NK-92 (cell line): Measurements from ENCODE around the gene ABCC11.

Source experiments
- DNase-seq: peaks from one replicate; lab custom pipeline; 2025; ENCODE audit not compliant: unreplicated experiment; lab: John Stamatoyannopoulos, UW

Gene ABCC11

DNA sequence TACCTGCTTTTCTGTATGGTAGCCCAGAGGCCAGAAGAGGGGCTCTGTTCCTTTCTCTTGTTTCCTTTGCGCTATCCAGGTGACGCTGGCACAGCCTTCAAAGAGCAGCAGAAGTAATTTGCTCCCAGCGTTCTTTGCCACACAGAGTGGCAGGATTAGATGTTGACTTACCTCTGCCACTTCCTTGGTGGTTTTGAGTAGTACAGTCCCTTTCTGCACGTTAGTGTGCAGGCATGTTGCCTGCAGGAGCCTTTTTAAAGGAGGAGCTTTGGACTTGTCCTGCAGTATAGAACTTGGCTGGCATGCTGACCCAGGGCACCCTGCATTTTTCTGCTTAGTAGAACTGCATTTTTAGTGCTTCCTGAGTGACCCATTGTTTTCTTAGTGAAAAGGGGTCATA is at the start of gene ABCC11:
Gene ABCC11, minus strand, starts transcription at position 229 of the 400 bp plus-strand sequence. CDS start 15,618 bp downstream, outside the sequence.
- DNase-seq: no peak

DNA sequence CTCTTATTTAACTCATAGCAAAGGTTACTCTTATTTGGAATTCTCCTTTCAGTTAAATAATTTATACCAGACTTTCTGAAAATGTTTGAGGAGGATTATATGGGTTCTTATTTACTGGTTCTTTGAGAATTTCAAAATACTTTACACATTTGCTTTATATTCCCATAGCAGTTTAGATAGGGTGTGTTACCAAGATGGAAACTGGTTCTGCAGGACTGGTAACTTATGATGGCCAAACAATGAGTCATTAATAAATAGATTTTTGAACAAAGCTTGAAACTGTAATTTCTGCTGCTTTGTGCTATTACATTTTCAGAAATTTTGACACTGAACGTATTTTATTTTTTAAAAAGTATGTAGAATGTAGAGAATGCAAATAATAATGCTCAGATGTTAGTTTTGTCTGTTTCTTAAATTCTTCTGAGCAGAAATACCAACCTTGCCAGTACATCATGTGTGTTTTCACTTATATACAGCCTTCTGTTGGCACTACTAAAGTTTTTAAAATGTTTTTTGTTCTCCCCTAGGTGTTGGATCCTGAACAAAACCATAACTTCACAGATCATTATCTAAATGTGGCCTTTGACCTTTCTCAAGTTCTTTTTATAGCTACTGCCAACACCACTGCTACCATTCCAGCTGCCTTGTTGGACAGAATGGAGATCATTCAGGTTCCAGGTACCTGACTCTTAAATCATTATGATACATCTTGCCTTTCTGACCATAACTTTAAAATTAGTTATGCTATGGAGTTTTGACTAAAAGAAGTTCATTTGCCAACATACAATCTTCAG is 48.3 kb upstream of the ABCC11 start:
- DNase-seq: no peak

DNA sequence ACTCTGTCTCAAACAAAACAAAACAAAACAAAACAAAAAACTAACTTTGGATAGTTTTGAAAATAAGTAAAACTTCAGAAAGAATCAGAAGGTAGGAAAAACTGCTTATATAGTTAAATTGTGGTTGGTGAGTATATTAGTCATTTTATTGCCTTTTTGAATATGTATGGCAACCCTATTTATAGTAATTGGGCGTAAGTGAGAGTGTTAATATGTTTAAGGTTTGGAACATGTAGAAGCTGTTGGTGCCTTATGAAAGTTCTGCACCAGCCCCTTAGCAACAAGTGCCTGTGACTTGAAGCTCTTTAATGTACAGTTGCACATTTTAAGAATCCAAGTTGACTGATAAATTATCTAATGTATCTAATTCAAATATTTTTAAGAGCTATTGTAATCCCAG is 47.4 kb upstream of the ABCC11 start:
- no peak for DNase-seq

- no peak for DNase-seq
These were observed 45.1 kb upstream of the ABCC11 start for GRCh38 chr16:48292452-48292851.

GRCh38 chr16:48291754-48292153 is 44.4 kb upstream of the ABCC11 start:
- DNase-seq: no peak

DNA sequence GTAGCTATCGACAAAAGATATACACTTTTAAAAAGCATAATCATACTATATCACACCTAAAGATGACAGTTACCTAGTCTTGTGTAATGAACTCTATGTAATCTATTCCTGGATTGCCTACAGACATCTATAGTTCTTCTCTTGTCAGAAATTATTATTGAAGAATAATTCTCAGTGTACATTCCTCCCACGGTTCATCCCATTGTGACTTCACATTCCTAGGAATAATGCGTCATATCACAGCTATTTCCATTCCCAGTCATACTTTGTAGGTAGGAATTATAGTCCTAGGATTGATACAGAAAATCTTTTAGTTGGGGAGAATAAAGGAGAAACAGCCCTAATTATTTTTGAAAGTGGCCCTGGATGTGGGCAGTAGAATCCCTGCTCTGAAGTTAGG is 44.0 kb upstream of the ABCC11 start:
- no peak for DNase-seq

DNA sequence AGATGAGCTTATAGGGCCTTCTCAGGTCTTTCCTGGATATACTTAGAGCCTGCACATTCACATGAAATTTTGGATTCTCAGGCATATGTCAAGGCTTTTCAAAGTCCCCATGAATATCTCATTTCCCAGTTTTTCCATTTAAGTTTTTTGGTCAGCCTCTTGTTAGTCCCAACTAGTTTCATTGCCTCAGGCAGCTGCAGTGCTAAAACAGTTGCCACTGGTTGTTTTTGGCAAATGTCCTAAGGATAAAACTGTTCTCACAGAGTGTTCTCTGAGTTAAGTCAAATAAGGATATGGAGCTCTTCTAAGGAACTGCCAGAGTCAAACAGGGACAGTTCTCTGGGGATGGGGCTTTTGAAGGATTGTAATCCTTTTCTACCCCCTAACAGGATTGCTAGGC is 39.9 kb upstream of the ABCC11 start:
- no peak for DNase-seq

DNA sequence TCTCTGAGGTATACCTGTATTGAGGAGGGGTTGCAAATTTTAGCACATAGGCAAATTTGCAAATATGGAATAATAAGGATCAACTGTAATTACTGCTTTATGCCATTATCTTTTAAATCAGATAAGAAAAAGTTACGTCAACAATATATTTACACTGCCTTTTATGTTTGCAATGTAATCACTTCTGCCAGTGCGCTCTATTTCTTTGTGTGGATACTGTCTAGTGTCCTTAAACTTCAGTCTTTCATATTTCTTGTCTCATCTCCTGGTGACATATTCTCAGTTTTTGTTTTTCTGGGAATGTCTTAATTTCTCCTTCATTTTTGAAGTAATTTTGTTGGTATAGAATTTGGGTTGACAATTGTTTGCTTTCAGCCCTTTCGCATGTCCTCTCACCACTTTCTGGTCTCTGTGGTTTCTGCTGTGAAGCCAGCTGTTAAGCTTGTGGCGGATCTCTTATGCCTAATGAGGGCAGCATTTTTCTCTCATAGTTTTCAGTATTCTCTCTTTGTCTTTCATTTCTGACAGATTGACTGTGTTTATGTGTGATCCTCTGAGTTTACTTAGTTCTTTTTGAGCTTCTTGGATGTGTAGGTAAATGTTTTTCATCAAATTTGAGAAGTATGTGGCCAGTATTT is 37.6 kb upstream of the ABCC11 start:
- DNase-seq: no peak

DNA sequence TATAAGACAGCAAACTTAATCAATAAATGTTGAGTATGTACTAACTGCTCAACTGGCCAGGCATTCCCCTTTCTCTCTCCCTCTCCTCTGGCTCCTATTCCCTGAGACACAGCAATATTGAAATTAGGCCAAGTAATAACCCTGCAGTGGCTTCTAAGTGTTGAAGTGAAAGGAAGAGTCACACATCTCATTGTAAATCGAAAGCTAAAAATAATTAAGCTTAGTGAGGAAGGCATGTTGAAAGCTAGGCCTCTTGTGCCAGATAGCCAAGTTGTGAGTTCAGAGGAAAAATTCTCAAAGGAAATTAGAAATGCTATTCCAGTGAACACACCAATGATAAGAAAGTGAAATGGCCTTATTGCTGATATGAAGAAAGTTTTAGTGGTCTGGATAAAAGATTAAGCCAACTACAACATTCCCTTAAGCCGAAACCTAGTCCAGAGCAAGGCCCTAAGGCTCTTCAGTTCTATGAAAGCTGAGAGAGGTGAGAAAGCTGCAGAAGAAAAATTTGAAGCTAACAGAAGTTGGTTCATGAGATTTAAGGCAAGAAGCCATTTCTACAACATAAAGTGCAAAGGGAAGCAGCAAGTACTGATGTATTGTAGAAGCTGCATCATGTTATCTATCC is 35.4 kb upstream of the ABCC11 start:
- DNase-seq: no peak

DNA sequence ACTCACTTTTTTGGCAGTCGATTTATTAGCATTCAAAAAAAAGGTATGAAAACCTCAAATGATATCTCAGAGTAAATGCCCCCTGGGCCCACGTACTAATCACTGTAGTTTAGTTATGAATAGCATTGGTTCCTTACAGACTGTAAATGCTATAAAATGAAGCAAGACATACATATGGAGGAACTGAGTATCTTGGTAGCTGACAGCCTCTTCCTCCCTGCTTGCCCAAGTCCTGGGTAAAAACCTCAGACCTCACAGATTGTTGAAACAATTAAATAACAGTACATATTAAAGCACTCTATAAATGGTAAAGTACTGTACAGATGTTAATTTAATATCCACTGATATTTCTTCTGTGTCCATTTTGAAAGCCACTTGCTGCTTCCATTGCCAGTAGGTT is 33.2 kb upstream of the ABCC11 start:
- DNase-seq: no peak

DNA sequence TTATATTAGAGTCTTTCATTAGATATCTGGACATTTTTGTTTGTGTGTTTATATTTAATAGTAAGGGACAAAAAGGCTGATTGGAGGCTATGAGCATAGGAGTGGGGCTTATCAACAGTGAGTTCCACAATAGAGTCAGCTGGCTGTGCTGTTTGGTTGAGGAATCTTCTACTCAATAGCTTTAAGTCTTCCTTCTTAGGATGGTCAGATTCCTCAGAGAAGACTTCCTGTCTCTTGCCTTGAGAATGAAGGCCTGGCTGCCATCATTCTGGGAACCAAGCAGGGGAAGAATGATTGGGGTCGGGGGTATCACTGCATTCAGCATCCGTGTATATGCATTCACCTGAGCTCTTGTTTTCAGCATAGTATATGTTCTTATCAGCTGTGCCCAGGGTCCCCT is 31.9 kb upstream of the ABCC11 start:
- DNase-seq: no peak

- no peak for DNase-seq
These were observed 29.8 kb upstream of the ABCC11 start for GRCh38 chr16:48277158-48277557.

- DNase-seq: no peak
These were observed 28.8 kb upstream of the ABCC11 start for GRCh38 chr16:48276102-48276501.

- DNase-seq: no peak
These were observed 27.1 kb upstream of the ABCC11 start for GRCh38 chr16:48274476-48274875.

- DNase-seq: no peak
These were observed 25.6 kb upstream of the ABCC11 start for GRCh38 chr16:48272837-48273421.

DNA sequence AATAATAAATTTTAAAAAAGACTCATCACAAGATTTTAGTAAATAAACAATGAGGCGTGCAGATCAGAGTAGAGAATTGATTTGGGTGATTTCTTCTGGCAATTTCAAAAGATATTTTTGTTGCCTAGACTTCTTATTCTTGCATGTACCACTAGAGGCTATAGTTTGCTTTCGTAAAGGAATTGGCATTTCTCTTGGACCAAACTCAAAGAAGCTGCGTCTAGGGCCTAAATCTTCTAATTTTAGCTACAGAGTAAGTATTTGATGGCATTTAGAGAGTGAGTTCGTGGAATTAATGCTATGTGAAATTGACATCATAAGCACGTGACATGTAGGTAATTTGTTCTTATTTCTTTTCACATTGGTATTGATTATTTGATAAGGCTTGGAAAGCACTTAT is 24.4 kb upstream of the ABCC11 start:
- DNase-seq: no peak

DNA sequence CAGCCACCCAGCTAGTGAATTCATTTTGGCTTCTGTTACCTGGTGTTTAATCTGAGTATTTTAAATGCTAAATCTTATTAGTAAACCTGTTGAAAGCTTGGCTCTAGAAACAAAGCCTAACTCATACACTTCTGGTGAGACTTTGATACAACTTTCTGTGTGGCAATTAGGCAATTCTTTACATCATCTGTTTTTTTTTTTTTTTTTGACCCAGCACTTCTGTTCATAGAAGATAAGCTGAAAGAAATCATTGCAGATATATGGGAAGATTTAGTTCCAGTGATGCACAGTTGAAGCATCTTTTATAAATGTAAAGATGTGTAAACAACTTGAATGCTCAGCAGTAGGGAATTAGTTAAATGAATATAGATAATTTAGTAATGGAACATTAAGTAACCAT is 21.7 kb upstream of the ABCC11 start:
- DNase-seq: no peak

- DNase-seq: no peak
These were observed 15.3 kb upstream of the ABCC11 start for GRCh38 chr16:48262631-48263030.

- DNase-seq: no peak
These were observed 14.2 kb upstream of the ABCC11 start for GRCh38 chr16:48261569-48261968.

- DNase-seq: no peak
These were observed 9.3 kb upstream of the ABCC11 start for GRCh38 chr16:48256579-48257177.

DNA sequence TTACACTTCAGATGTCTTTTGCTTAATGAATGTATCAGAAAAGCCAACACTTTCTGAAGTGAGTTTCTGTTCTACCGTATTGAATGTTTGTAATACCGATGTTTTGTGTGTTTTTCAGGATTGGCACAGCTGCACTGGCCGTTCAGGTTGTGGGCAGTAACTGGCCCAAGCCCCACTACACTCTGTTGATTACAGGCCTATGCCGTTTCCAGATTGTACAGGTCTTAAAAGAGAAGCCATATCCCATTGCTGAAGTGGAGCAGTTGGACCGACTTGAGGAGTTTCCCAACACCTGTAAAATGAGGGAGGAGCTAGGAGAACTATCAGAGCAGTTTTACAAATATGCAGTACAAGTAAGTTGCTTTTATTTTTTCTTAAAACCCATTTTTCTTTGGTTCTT is 4.7 kb upstream of the ABCC11 start:
- no peak for DNase-seq
